Measurements from ENCODE around the gene LEFTY1. TPM values are rescaled to one million over a fixed set of nuclear protein-coding genes. Genes with fewer than 3 reads are reported as not detected.

Gene LEFTY1
- total and polyA plus RNA-seq, 2 of the 4 experiments (the other 2 are of a cell fraction) = not detected

- no peak overlapping the region for H3K9ac ChIP-seq (ENCODE audit: low read depth, low read length)
- dilution Hi-C loops (cut with HindIII; ENCODE audit: low sequenced_read_pairs, unreplicated experiment) = no loop called here
- H2AK5ac ChIP-seq (ENCODE audit: low read depth, low read length) = no peak overlapping the region
- no peaks in the 10 kb centered on the region for H3K9me3 ChIP-seq (ENCODE audit: control insufficient read depth, insufficient read depth, low read length)
- H3K23ac ChIP-seq (ENCODE audit: low read depth, low read length) = no peak overlapping the region
- H3K36me3 ChIP-seq (ENCODE audit: control insufficient read depth, insufficient read depth, low read length) = peaks cover 49% of the 10 kb centered on the region
- H3K27ac ChIP-seq (ENCODE audit: insufficient read depth, low read length) = no peak overlapping the region
- H3K18ac ChIP-seq (ENCODE audit: low read depth, low read length) = no peak overlapping the region
- no peak overlapping the region for H2AFZ ChIP-seq (replicated peaks; ENCODE audit: low read length, poor library complexity)
- no peak overlapping the region for H4K8ac ChIP-seq (ENCODE audit: low read depth in 2 of 2, low read length in 2 of 2)
- H2BK120ac ChIP-seq (ENCODE audit: low read depth, low read length) = no peak overlapping the region
- TF ChIP-seq USF2 (IDR thresholded peaks at IDR 0.05; ENCODE audit: low read depth, low read length) = no peak
- TF ChIP-seq MAFK (IDR thresholded peaks at IDR 0.05; ENCODE audit: low read depth, low read length) = no peak
- TF ChIP-seq SMC3 (IDR thresholded peaks at IDR 0.05; ENCODE audit: low read depth, low read length) = no peak
- no peak for TF ChIP-seq RCOR1 (IDR thresholded peaks at IDR 0.05; ENCODE audit: insufficient replicate concordance, low read length)
- no peak for TF ChIP-seq FOS (IDR thresholded peaks at IDR 0.05; ENCODE audit: low read depth, low read length)
- no peak for TF ChIP-seq ELK1 (IDR thresholded peaks at IDR 0.05; ENCODE audit: borderline replicate concordance, low read depth, low read length)
- TF ChIP-seq CEBPB (IDR thresholded peaks at IDR 0.05; ENCODE audit: low read depth, low read length) = no peak
- no peak for TF ChIP-seq RFX5 (IDR thresholded peaks at IDR 0.05; ENCODE audit: low read depth, low read length)
- no peak for TF ChIP-seq MAZ (IDR thresholded peaks at IDR 0.05; ENCODE audit: borderline replicate concordance, low read depth, low read length)
- no peak for TF ChIP-seq NFE2L2 (IDR thresholded peaks at IDR 0.05; ENCODE audit: low read depth, low read length)
- no peak for TF ChIP-seq RAD21 (IDR thresholded peaks at IDR 0.05; ENCODE audit: low read length)
- TF ChIP-seq POLR2A (IDR thresholded peaks at IDR 0.05; ENCODE audit: low read depth, low read length) = no peak
- no peak for TF ChIP-seq CTCF (conservative IDR thresholded peaks at IDR 0.05; ENCODE audit: low read depth, low read length)
- peaks cover 3% of the 10 kb centered on the region for H3K4me1 ChIP-seq (ENCODE audit: control insufficient read depth, insufficient read depth, low read length)
- H3K4ac ChIP-seq (ENCODE audit: low read depth, low read length) = no peak overlapping the region
- BruUV-seq (replicated peaks) = no TSS peak
- no peaks in the 10 kb centered on the region; the same call in 1 of the 2 replicates for H3K9me1 ChIP-seq (ENCODE audit: insufficient read depth, low read length)
- H4K20me1 ChIP-seq (ENCODE audit: insufficient read depth, low read length) = peaks cover 3% of the 10 kb centered on the region
- H2BK5ac ChIP-seq (ENCODE audit: low read depth, low read length, poor library complexity, severe bottlenecking) = no peak overlapping the region
- ATAC-seq (ENCODE audit: low read depth) (no peak), DNase-seq (no peak)
- peaks cover 0 to 10% of the 10 kb centered on the region in 2 experiments; a peak in 2 of 4 replicates for H3K79me1 ChIP-seq (ENCODE audit: low read depth in 1 of 2, low read length in 2 of 2)
- intact Hi-C loops (cut with micrococcal nuclease) = no loop called here
- no peak overlapping the region for H2AK9ac ChIP-seq (replicated peaks; ENCODE audit: low read depth, low read length, poor library complexity)
- POLR2A ChIA-PET (ENCODE audit: unreplicated experiment) = interaction anchor here (0.7 kb wide), 1 partner anchor 81 kb away, joined by 3 read pairs; no protein-coding TSS in a partner anchor
- H3K56ac ChIP-seq (ENCODE audit: extremely low read depth, insufficient read depth, low read length) = no peak overlapping the region
- H3K14ac ChIP-seq (replicated peaks; ENCODE audit: low read depth, low read length) = no peak overlapping the region
- H4K5ac ChIP-seq (ENCODE audit: low read depth, low read length) = no peak overlapping the region
- 100% methylated on average over 1 of the region's 5 CpGs; no CpG with 5 or more reads in 1 of the 2 experiments for WGBS, 2 experiments (ENCODE audit: extremely low coverage in 2 of 2, insufficient read length in 1 of 2)
- in situ Hi-C loops (cut with MboI; ENCODE audit: low sequenced_read_pairs) = no loop called here
- no peak overlapping the region for H2BK20ac ChIP-seq (ENCODE audit: low read depth, low read length)
- no peak overlapping the region for H3K4me3 ChIP-seq (ENCODE audit: insufficient read depth, low read depth, low read length)
- no peak overlapping the region for H2BK15ac ChIP-seq (ENCODE audit: low read depth, low read length)
- H4K91ac ChIP-seq (ENCODE audit: insufficient read depth, low read depth, low read length) = no peak overlapping the region
- H3K4me2 ChIP-seq (ENCODE audit: low read depth, low read length) = no peak overlapping the region
- CTCF ChIA-PET = no interaction called here
- H3K27me3 ChIP-seq (ENCODE audit: control insufficient read depth, insufficient read depth, low read length) = no peaks in the 10 kb centered on the region
These were observed 29.8 kb downstream of the LEFTY1 start for GRCh38 chr1:225859151-225859550.
